GM10248 (cell line): ENCODE measurements around the gene FUT2.
"Not testable (repeated sequence)": the region's sequence is repeated elsewhere in the genome, so short reads cannot be mapped to it uniquely, and the experiment has no call there.

Source experiments
- CTCF ChIA-PET: fragments of 300-600 bp; sonication (Branson Sonifier 250); formaldehyde crosslinking; extraction: SDS; loops from one replicate; lab custom pipeline; 2021; ENCODE audit warnings: antibody characterized with exemption; lab: Yijun Ruan, JAX
- POLR2A ChIA-PET: fragments of 350-650 bp; sonication (Branson Sonifier 250); formaldehyde crosslinking; extraction: SDS; loops from one replicate; lab custom pipeline; 2020; ENCODE audit warnings: antibody characterized with exemption; lab: Yijun Ruan, JAX
- DNase-seq: peaks from one replicate; pipeline ENCODE4 v3.0.0; 2012; ENCODE audit errors: extremely low spot score
- CTCF ChIP-seq: IDR thresholded peaks from 2 replicates; pipeline ENCODE4 v1.5.1; 2012; ENCODE audit warnings: mild to moderate bottlenecking, low read depth; ENCODE audit errors: extremely low read depth, missing control alignments, control extremely low read depth

The FUT2 gene

GRCh38 chr19:48689449-48689848 lies 6.3 kb upstream of the FUT2 start:
- no peak for TF ChIP-seq CTCF
- DNase-seq, result no peak
- POLR2A ChIA-PET, result no interaction called here
- CTCF ChIA-PET, result interaction anchor here (1.4 to 1.6 kb wide), 2 partner anchors 11 to 44 kb away, joined by 3 to 5 read pairs; partner anchors contain the start of gene CA11

- CTCF ChIA-PET, result interaction anchor here (1.1 to 1.7 kb wide), 2 partner anchors 19 to 149 kb away, joined by 5 read pairs; no protein-coding TSS in a partner anchor
- DNase-seq, POLR2A ChIA-PET: not testable (repeated sequence)
These were observed 2.1 kb upstream of the FUT2 start for GRCh38 chr19:48693629-48694028.

- DNase-seq, result no peak
- TF ChIP-seq CTCF, result no peak
- ChIA-PET POLR2A (no interaction called here), CTCF (interaction anchor here (0.7 to 1.0 kb wide), 4 partner anchors 9 to 99 kb away, joined by 3 to 4 read pairs (median 3); partner anchors contain the start of gene NTN5)
These were observed 711 bp downstream of the FUT2 start for GRCh38 chr19:48696353-48697010.

GRCh38 chr19:48698046-48698445 lies 2.3 kb downstream of the FUT2 start:
- POLR2A ChIA-PET, result no interaction called here
- CTCF ChIA-PET, result interaction anchor here (1.6 kb wide), 1 partner anchor 53 kb away, joined by 3 read pairs; no protein-coding TSS in a partner anchor
- no peak for DNase-seq
- no peak for TF ChIP-seq CTCF

GRCh38 chr19:48702701-48703100 lies 6.9 kb downstream of the FUT2 start:
- TF ChIP-seq CTCF, result no peak
- ChIA-PET POLR2A (no interaction called here), CTCF (interaction anchor here (1.1 to 1.5 kb wide), 2 partner anchors 10 to 85 kb away, joined by 3 read pairs; no protein-coding TSS in a partner anchor)
- no peak for DNase-seq

GRCh38 chr19:48703316-48703715 lies 7.5 kb downstream of the FUT2 start:
- TF ChIP-seq CTCF, result no peak
- ChIA-PET CTCF (interaction anchor here (1.1 to 1.5 kb wide), 2 partner anchors 10 to 84 kb away, joined by 3 read pairs; no protein-coding TSS in a partner anchor), POLR2A (no interaction called here)
- DNase-seq, result no peak

GRCh38 chr19:48705431-48705830 lies 9.7 kb downstream of the FUT2 start:
- POLR2A ChIA-PET, result no interaction called here
- TF ChIP-seq CTCF, result no peak
- CTCF ChIA-PET, result interaction anchor here (1.0 to 1.5 kb wide), 2 partner anchors 31 to 90 kb away, joined by 3 read pairs; no protein-coding TSS in a partner anchor
- DNase-seq, result no peak
